Right lobe of liver (tissue), 6 donors: ENCODE measurements around the gene PTGS1. TPM values are rescaled to one million over a fixed set of nuclear protein-coding genes. Genes with fewer than 3 reads are reported as not detected.

Source experiments
- ATAC-seq, 4 donors: fragments of 200-7000 bp; cut with Tn5 transposase; one replicate each; pipeline ENCODE4 v1.9.1; 2020; ENCODE audit warnings: mild to moderate bottlenecking in 4 of 4, moderate library complexity in 4 of 4
- DNase-seq, 3 donors: peaks; one replicate each; pipeline ENCODE4 v3.0.0-alpha.2; 2020
- H3K27ac ChIP-seq, 3 donors: fragments of 200-600 bp; one replicate each; pipeline ENCODE4 v1.8.0; 2022
- H3K27me3 ChIP-seq, 2 donors: fragments of 200-600 bp; one replicate each; pipeline ENCODE4 v1.8.0; 2022
- H3K36me3 ChIP-seq, 4 donors: fragments of 200-600 bp; sonication (generic) in 1 of 4; one replicate each; pipeline versions ENCODE4 v1.5.1 to v1.8.0; 2017 to 2022; ENCODE audit warnings: control low read depth in 1 of 4
- H3K4me1 ChIP-seq, 4 donors: fragments of 200-600 bp; sonication (generic) in 1 of 4; one replicate each; pipeline versions ENCODE4 v1.5.1 to v1.8.0; 2017 to 2022; ENCODE audit warnings: control low read depth in 1 of 4
- H3K4me3 ChIP-seq, 3 donors: fragments of 200-600 bp; one replicate each; pipeline ENCODE4 v1.8.0; 2022
- H3K9me3 ChIP-seq, 4 donors: fragments of 200-600 bp; sonication (generic) in 1 of 4; one replicate each; pipeline versions ENCODE4 v1.5.1 to v1.8.0; 2017 to 2022; ENCODE audit warnings: control low read depth in 1 of 4
- POLR2A ChIP-seq: fragments of 450-650 bp; IDR thresholded peaks from one replicate; pipeline ENCODE4 v1.6.1; 2017; ENCODE audit warnings: antibody characterized with exemption, mild to moderate bottlenecking
- WGBS: methylation state at CpG from one replicate; pipeline ENCODE4 v1.1.6; 2018; ENCODE audit warnings: low coverage, low lambda C conversion rate; ENCODE audit not compliant: insufficient coverage; ENCODE audit errors: missing lambda C conversion rate; 5-methylcytosine and 5-hydroxymethylcytosine counted together
- intact Hi-C, 2 donors: fragments of 100-400 bp; cut with DNase I; formaldehyde crosslinking; loops; one replicate each; pipeline versions ENCODE4 v1.11.2 to v1.14.1; 2022
- total RNA-seq, 6 experiments: library from RNA; depleted of rRNA in 2 of 6; stranded (reverse); fragments of >200 nt in 2 of 6; fragmentation: NEBNext Ultra II Directional in 3 of 6; extraction: Animal tissue kit (Norgen Biotek cat#: 25700) in 3 of 6; gene quantifications; one replicate each; pipeline versions ENCODE4 v1.1.0 to v1.2.4, GENCODE V29; 2016 to 2023
- TF ChIP-seq, protein P1 (sequence below), 4 donors: fragments of 200-600 bp in 3 of 4; fragments of 450-650 bp in 1 of 4; IDR thresholded peaks; one replicate each; pipeline versions ENCODE4 v1.5.1 to v1.8.0; 2016 to 2022; ENCODE audit warnings: antibody characterized with exemption in 4 of 4, mild to moderate bottlenecking in 2 of 4
- donor health status: DM: no; HTN: yes; CAD: no.
- donor health status: DM: no; HTN: no; CAD: no.
- donor health status: DM: no; HTN: no; CAD: no.
- donor health status: DM: no; HTN: yes; CAD: no.
- donor health status: DM: no; HTN: yes; CAD: no.

PTGS1 gene
- total RNA-seq, 6 experiments from 2014 or later, result 1.7 to 3.6 (median 2.4) TPM

DNA sequence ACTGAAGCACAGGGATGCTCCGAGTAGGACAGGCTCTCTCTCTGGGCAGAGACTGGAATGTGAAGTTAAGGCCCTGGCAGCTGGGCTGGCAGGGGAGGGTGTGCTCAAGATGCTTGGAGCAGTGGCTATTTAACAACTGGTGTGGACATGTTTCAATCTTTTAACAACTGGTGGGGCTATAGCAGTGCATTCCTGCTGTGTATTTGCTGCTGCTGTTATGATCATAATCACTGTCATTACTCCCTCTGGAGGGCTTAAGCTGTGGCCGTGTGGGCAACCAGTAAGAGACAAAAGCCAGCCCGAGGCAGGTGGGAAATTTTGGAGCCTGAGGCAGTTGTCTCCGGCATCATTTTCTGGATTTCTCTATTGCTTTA, 33.3 kb upstream of the PTGS1 start:
- Histone ChIP-seq H3K27ac (no peak overlapping the region), H3K9me3 (no peaks in the 10 kb centered on the region), H3K27me3 (no peaks in the 10 kb centered on the region), H3K4me3 (no peak overlapping the region), H3K36me3 (no peaks in the 10 kb centered on the region), H3K4me1 (no peaks in the 10 kb centered on the region)
- DNase-seq (no peak), ATAC-seq (no peak)
- whole genome bisulfite sequencing, result 20% methylated on average over 1 of the region's 4 CpGs
- no peak for TF ChIP-seq POLR2A
- TF ChIP-seq, protein P1, sequence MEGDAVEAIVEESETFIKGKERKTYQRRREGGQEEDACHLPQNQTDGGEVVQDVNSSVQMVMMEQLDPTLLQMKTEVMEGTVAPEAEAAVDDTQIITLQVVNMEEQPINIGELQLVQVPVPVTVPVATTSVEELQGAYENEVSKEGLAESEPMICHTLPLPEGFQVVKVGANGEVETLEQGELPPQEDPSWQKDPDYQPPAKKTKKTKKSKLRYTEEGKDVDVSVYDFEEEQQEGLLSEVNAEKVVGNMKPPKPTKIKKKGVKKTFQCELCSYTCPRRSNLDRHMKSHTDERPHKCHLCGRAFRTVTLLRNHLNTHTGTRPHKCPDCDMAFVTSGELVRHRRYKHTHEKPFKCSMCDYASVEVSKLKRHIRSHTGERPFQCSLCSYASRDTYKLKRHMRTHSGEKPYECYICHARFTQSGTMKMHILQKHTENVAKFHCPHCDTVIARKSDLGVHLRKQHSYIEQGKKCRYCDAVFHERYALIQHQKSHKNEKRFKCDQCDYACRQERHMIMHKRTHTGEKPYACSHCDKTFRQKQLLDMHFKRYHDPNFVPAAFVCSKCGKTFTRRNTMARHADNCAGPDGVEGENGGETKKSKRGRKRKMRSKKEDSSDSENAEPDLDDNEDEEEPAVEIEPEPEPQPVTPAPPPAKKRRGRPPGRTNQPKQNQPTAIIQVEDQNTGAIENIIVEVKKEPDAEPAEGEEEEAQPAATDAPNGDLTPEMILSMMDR (IDR thresholded peaks at IDR 0.05), result no peak
- intact Hi-C loops, result no loop called here

DNA sequence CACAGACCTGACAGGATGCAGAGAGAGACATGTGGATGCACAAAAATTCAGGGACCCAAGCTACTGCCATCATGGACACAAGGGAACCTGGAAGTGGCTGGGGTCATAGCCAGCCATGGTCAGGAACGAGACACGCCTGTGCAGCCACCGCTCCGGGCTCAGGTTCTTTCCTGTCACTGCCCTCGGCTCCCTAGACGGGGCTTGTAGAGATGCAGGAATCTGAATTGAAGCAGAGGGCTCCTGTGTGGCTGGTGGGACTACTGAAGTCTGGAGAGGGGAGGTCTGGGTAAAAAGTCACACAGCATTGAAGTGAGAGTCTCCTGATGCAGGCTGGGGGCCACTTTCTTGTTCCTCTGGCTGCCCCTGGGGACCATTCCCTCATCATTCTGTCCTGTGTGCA, 32.3 kb upstream of the PTGS1 start:
- no CpG with 5 or more reads among the region's 6 CpGs for WGBS
- no peaks in the 10 kb centered on the region for H3K9me3 ChIP-seq
- intact Hi-C loops, result no loop called here
- H3K36me3 ChIP-seq, result no peaks in the 10 kb centered on the region
- DNase-seq, result no peak
- ATAC-seq, result no peak
- TF ChIP-seq POLR2A, result no peak
- H3K4me1 ChIP-seq, result no peaks in the 10 kb centered on the region
- no peak overlapping the region for H3K27ac ChIP-seq
- H3K4me3 ChIP-seq, result no peak overlapping the region
- no peaks in the 10 kb centered on the region for H3K27me3 ChIP-seq

DNA sequence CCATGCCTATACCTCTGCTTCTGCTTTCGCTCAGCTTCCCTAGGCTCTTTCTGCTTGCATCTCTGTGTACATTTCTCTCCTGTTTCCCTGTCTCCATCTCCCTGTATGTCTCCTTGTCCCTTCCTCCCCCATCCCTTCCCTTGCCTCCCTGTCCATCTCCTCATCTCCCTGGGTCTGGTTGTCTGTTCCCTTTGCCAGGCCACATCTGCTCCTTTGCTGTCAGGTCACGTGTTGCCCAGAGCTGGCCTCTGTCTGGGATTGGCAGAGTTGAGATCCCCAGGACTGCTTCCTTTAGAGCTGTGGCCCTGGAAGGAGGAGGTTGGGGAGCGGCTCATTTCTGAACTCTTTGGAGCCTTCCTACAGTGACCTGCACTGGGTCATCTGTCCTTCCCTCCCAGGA, 31.8 kb upstream of the PTGS1 start:
- Histone ChIP-seq H3K4me1 (no peaks in the 10 kb centered on the region), H3K27ac (no peak overlapping the region), H3K4me3 (no peak overlapping the region), H3K9me3 (no peaks in the 10 kb centered on the region), H3K27me3 (no peaks in the 10 kb centered on the region), H3K36me3 (no peaks in the 10 kb centered on the region)
- ATAC-seq, result peak in 1 of 4 donors; percentile 50
- no peak for DNase-seq
- TF ChIP-seq POLR2A, result no peak
- TF ChIP-seq, protein P1 (IDR thresholded peaks at IDR 0.05), result no peak
- intact Hi-C loops, result no loop called here
- 53% methylated on average over 3 of the region's 3 CpGs for WGBS

DNA sequence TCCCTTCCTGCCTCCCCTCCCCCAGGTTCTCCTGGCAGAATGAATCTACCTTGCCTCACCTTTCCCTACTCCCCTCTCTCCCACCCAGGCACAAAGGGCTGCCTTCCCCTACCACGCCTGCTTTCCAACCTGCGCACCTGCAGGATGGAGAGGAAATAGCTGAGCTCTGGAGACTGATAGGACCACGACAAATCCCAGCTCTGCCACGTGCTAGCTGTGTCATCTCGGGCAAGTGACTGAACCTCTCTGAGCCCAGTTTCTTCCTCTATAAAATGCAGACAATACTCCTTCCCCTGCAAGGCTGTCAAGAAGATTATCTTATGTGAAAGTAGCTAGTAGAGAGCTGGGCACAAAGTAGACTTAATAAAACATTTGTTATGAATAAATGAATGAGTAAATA, 31.2 kb upstream of the PTGS1 start:
- Histone ChIP-seq H3K9me3 (no peaks in the 10 kb centered on the region), H3K36me3 (no peaks in the 10 kb centered on the region), H3K4me3 (no peak overlapping the region), H3K27me3 (no peaks in the 10 kb centered on the region), H3K27ac (no peak overlapping the region), H3K4me1 (no peaks in the 10 kb centered on the region)
- intact Hi-C loops, result no loop called here
- 52% methylated on average over 5 of the region's 5 CpGs for WGBS
- ATAC-seq (no peak), DNase-seq (no peak)
- TF ChIP-seq POLR2A, result no peak

DNA sequence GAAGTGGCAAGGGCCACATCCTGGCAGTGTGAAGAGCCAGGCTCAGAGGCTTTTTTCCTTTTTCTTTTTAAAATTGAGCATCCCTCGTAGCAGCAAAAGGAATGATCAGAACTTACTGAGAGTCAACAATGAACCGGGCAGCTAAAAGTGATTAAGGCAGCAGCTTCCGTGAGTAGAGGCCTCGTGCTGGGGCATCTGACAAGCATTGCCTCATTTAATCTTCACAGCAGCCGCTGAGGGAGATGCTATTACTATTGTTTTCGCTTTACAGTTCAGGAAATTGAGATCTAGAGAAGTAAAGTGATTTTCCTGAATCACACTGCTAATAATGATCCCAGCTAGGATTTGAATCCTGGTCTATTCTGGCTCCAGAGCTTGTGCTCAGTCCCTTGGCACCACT, 30.7 kb upstream of the PTGS1 start:
- ATAC-seq, result peak in 2 of 4 donors; percentile 20 to 62

More for the DNA sequence above, 30.7 kb upstream of the PTGS1 start:
- intact Hi-C loops, result loop anchor here in 1 of 2 donors (10.0 kb wide), 1 partner anchor 75 kb away; the partner anchor contains the start of genes MRRF and RBM18
- Histone ChIP-seq H3K27ac (no peak overlapping the region), H3K27me3 (no peaks in the 10 kb centered on the region), H3K36me3 (no peaks in the 10 kb centered on the region), H3K4me3 (no peak overlapping the region), H3K9me3 (no peaks in the 10 kb centered on the region), H3K4me1 (no peaks in the 10 kb centered on the region)
- no peak for DNase-seq
- no peak for TF ChIP-seq POLR2A
- TF ChIP-seq, protein P1 (IDR thresholded peaks at IDR 0.05), result no peak
- 50% methylated on average over 5 of the region's 6 CpGs for WGBS
